Measurements from ENCODE around the gene HAAO.
A peak's percentile ranks its signal among the peaks of the same experiment; 100 is the strongest.

HAAO gene

DNA sequence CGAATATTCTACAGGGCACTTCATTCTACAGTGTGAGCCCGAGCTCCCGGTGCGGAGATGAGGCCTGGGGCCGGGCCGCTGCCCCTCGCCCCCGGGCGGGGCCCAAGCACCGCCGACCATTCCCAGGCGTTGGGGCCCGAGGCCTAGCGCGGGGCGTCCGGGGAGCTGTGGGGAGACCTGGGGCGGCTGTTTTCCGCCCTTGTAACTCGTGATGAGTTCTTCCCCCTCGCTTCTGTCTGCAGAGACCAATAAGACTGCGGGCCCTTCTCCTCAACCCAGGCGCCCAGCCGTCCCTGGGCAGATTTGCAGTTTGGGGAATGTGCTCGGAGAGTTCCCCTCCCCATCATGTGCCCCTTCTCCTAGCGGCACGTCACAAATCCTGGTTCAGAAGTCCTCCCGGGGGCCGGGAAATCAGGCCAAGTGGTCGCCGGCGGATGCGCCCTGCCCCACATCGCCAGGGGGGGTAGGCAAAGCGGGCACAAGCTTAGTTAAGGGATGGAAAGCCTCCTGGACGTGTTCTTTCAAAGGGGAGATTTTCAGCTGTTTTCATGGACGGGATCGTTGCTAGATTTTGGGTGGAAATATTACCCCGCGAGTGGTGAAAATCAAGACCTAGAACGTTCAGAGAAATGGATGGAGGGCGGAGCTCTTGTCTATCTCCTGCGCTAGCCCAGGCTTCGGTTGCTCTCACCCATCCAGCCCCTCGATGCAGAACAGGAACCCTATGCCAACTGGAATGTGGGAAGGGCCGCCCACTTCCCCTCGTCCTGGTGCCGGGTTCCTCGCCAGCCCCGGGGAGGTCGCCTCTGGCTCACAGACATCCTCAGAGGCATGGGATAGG lies 18.8 kb upstream of the HAAO start:
- Histone ChIP-seq H3K27ac (peak overlapping the region; percentile 97), H3K27me3 (replicated peaks) (no peaks in the 10 kb centered on the region), H3K4me3 (ENCODE audit: low read depth, low read length) (peak overlapping the region; percentile 63), H3K36me3 (replicated peaks) (no peaks in the 10 kb centered on the region)
- TF ChIP-seq, protein P1, sequence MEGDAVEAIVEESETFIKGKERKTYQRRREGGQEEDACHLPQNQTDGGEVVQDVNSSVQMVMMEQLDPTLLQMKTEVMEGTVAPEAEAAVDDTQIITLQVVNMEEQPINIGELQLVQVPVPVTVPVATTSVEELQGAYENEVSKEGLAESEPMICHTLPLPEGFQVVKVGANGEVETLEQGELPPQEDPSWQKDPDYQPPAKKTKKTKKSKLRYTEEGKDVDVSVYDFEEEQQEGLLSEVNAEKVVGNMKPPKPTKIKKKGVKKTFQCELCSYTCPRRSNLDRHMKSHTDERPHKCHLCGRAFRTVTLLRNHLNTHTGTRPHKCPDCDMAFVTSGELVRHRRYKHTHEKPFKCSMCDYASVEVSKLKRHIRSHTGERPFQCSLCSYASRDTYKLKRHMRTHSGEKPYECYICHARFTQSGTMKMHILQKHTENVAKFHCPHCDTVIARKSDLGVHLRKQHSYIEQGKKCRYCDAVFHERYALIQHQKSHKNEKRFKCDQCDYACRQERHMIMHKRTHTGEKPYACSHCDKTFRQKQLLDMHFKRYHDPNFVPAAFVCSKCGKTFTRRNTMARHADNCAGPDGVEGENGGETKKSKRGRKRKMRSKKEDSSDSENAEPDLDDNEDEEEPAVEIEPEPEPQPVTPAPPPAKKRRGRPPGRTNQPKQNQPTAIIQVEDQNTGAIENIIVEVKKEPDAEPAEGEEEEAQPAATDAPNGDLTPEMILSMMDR (IDR thresholded peaks at IDR 0.05; ENCODE audit: low read depth, low read length, missing control alignments): no peak
- DNase-seq: peak; percentile 15
- in situ Hi-C loops (cut with HindIII; ENCODE audit: low pct_ligation_motif_present, low sequenced_read_pairs): no loop called here

DNA sequence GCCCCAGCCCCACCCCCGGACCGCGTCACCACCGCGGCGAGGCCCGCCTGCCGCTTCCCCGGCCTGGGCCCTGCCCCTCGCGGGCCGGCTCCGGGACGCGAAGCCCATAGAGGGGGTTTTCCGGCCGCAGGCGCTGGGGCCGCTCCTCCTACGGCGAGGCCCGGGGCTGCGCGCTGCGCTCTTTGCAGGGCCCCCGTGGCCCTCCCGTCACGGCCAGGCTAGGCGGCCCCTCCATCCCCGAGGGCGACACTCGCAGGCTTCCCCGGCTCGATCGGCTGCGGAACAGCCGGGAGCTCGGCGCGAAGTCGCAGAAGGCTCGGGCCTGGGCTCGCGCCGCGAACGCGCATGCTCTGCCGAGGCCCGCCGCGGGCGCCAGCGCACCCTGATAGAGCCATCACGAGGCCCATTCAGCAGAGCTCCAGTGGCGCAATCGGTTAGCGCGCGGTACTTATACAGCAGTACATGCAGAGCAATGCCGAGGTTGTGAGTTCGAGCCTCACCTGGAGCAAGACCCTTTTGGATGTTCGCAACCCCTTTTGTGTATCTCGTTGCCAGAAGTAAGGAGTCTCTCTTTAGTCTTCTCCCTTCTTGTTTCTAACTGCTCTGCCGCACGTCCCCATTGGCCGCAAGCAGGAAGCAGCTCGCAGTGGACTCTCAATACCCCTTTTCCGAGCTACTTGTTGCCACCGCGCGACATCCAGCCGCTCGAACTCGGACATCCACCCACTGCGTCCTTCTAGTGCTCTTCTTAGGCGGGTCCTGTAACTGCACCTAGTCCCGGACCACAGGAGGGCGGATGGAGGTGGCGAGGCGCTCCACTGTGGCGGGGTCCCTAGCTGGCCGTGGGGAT lies 18.0 kb upstream of the HAAO start:
- TF ChIP-seq, protein P1 (IDR thresholded peaks at IDR 0.05; ENCODE audit: low read depth, low read length, missing control alignments): peak; percentile 24
- peak overlapping the region; percentile 63 for H3K4me3 ChIP-seq (ENCODE audit: low read depth, low read length)
- H3K27me3 ChIP-seq (replicated peaks): no peaks in the 10 kb centered on the region
- peak; percentile 94 for DNase-seq
- in situ Hi-C loops (cut with HindIII; ENCODE audit: low pct_ligation_motif_present, low sequenced_read_pairs): no loop called here
- no peaks in the 10 kb centered on the region for H3K36me3 ChIP-seq (replicated peaks)
- H3K27ac ChIP-seq: peak overlapping the region; percentile 97

DNA sequence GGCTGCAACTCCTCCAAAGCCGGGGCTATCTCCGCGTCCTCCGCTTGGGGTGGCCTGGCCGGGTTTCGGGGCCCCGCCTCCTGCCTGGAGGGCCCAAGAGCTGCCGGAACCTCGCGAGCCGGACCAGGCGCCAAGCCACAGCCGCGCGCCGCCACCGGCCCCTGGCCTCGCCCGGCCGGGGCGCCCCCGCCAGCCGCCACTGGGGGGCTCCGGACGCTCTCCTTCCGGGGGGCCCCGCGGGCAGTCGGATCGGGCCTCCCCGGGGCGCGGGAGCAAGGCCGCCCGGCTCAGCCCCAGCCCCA lies 17.4 kb upstream of the HAAO start:
- DNase-seq: peak; percentile 76
- in situ Hi-C loops (cut with HindIII; ENCODE audit: low pct_ligation_motif_present, low sequenced_read_pairs): no loop called here
- no peaks in the 10 kb centered on the region for H3K36me3 ChIP-seq (replicated peaks)

DNA sequence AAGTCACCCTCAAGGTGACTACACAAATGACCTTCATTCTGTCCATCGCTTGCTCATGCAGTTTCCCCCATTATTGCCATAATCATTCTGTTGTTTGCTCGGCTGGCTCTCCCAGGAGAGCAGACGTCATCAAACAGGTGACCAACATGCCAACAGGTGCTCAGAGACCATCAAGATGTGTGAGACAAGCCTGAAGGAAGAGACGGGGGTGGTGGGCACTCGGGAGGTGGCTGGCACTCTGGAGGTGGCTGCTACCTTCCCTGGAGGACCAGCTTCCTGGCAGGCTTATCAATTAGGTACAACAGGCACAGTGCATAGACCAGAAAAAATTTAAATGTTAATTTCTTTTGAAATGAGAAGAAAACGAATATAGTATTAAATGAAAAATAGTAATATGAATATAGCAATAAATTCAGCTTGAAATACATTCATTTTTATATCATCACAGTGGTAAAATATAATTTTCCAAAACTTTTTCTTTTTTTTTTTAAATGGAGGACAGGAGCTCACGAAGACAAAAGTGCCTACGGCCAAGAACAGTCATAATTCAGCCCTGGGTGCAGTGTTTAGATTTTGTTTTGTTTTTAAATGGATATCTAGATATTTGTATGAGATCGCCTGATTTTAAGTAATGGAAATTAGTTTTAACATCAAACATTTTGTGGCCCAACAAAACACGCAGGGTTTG lies 16.9 kb upstream of the HAAO start:
- H3K27ac ChIP-seq: peak overlapping the region; percentile 97
- TF ChIP-seq, protein P1 (IDR thresholded peaks at IDR 0.05; ENCODE audit: low read depth, low read length, missing control alignments): no peak

More for the DNA sequence above, 17.4 kb upstream of the HAAO start:
- H3K27me3 ChIP-seq (replicated peaks): no peaks in the 10 kb centered on the region
- TF ChIP-seq, protein P1 (IDR thresholded peaks at IDR 0.05; ENCODE audit: low read depth, low read length, missing control alignments): peak; percentile 40
- peak overlapping the region; percentile 63 for H3K4me3 ChIP-seq (ENCODE audit: low read depth, low read length)
- peak overlapping the region; percentile 97 for H3K27ac ChIP-seq

DNA sequence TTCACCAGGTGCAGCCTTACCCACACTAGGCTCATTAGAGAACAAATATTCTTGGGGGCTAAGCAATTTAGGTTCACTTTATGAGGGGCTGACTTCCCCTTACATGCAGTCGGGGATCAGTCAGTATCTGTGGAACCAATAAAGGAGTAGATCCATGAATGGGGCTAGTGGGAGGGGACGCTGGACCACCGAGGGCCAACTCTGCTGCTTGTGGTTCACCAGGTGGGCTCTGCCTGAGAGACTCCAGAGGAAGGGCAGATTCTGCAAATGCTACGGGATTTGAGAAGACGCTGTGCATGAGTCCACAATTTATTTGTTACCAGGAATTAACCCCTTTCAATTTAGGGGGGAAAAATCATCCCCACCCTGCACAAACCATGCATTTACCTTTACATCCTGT lies 15.9 kb upstream of the HAAO start:
- no peak for DNase-seq
- no peaks in the 10 kb centered on the region for H3K36me3 ChIP-seq (replicated peaks)
- H3K4me3 ChIP-seq (ENCODE audit: low read depth, low read length): no peak overlapping the region
- H3K27ac ChIP-seq: no peak overlapping the region
- no peaks in the 10 kb centered on the region for H3K27me3 ChIP-seq (replicated peaks)
- in situ Hi-C loops (cut with HindIII; ENCODE audit: low pct_ligation_motif_present, low sequenced_read_pairs): no loop called here
- TF ChIP-seq, protein P1 (IDR thresholded peaks at IDR 0.05; ENCODE audit: low read depth, low read length, missing control alignments): no peak

More for the DNA sequence above, 16.9 kb upstream of the HAAO start:
- H3K4me3 ChIP-seq (ENCODE audit: low read depth, low read length): peak overlapping the region; percentile 63
- in situ Hi-C loops (cut with HindIII; ENCODE audit: low pct_ligation_motif_present, low sequenced_read_pairs): no loop called here
- DNase-seq: no peak
- H3K36me3 ChIP-seq (replicated peaks): no peaks in the 10 kb centered on the region
- no peaks in the 10 kb centered on the region for H3K27me3 ChIP-seq (replicated peaks)

Data from brain microvascular endothelial cell (primary cell).